HUES48 (cell line): ENCODE data around the gene OSBPL2.

Experiments used
- H3K27ac ChIP-seq: one replicate; pipeline ENCODE4 v1.7.0; 2013; ENCODE audit warnings: low read depth, low read length, inconsistent platforms
- H3K27me3 ChIP-seq: 2 replicates; pipeline ENCODE4 v1.6.1; 2013; ENCODE audit warnings: mild to moderate bottlenecking, low read length; ENCODE audit not compliant: control insufficient read depth, insufficient read depth
- H3K36me3 ChIP-seq: 2 replicates; pipeline ENCODE4 v1.6.1; 2013; ENCODE audit warnings: low read length; ENCODE audit not compliant: control insufficient read depth, insufficient read depth
- H3K4me1 ChIP-seq: 2 replicates; pipeline ENCODE4 v1.6.1; 2013; ENCODE audit warnings: mild to moderate bottlenecking, low read length; ENCODE audit not compliant: control insufficient read depth, insufficient read depth
- H3K4me3 ChIP-seq: 2 replicates; pipeline ENCODE4 v1.5.1; 2013; ENCODE audit warnings: mild to moderate bottlenecking, low read depth, low read length
- H3K9ac ChIP-seq: 2 replicates; pipeline ENCODE4 v1.6.1; 2013; ENCODE audit warnings: mild to moderate bottlenecking, low read depth, low read length, moderate library complexity
- H3K9me3 ChIP-seq: 2 replicates; pipeline ENCODE4 v1.6.1; 2013; ENCODE audit warnings: low read length; ENCODE audit not compliant: control insufficient read depth, insufficient read depth

The OSBPL2 gene

GRCh38 chr20:62224113-62224855, 14.0 kb upstream of the OSBPL2 start:
- Histone ChIP-seq H3K9ac (no peak overlapping the region), H3K4me1 (peaks cover 11% of the 10 kb centered on the region; the same call in 1 of the 2 replicates)

GRCh38 chr20:62225026-62225425, 13.3 kb upstream of the OSBPL2 start:
- Histone ChIP-seq H3K27me3 (peaks cover 30% of the 10 kb centered on the region), H3K9ac (no peak overlapping the region), H3K9me3 (no peaks in the 10 kb centered on the region), H3K4me3 (no peak overlapping the region), H3K4me1 (peaks cover 8% of the 10 kb centered on the region; the same call in 1 of the 2 replicates), H3K36me3 (no peaks in the 10 kb centered on the region), H3K27ac (no peak overlapping the region)

More at GRCh38 chr20:62224113-62224855, 14.0 kb upstream of the OSBPL2 start:
- Histone ChIP-seq H3K4me3 (no peak overlapping the region), H3K27me3 (peaks cover 34% of the 10 kb centered on the region), H3K27ac (no peak overlapping the region), H3K36me3 (no peaks in the 10 kb centered on the region), H3K9me3 (no peaks in the 10 kb centered on the region)

GRCh38 chr20:62225820-62226635, 12.3 kb upstream of the OSBPL2 start:
- Histone ChIP-seq H3K27me3 (peaks cover 22% of the 10 kb centered on the region), H3K27ac (no peak overlapping the region), H3K9me3 (no peaks in the 10 kb centered on the region), H3K4me1 (peaks cover 8% of the 10 kb centered on the region; the same call in 1 of the 2 replicates), H3K4me3 (no peak overlapping the region), H3K36me3 (no peaks in the 10 kb centered on the region), H3K9ac (no peak overlapping the region)

GRCh38 chr20:62226707-62227590, 11.4 kb upstream of the OSBPL2 start:
- H3K27me3 ChIP-seq: peaks cover 13% of the 10 kb centered on the region
- no peaks in the 10 kb centered on the region for H3K9me3 ChIP-seq
- no peak overlapping the region for H3K4me3 ChIP-seq
- no peak overlapping the region for H3K9ac ChIP-seq
- peaks cover 5% of the 10 kb centered on the region; the same call in 1 of the 2 replicates for H3K4me1 ChIP-seq
- no peaks in the 10 kb centered on the region for H3K36me3 ChIP-seq
- H3K27ac ChIP-seq: no peak overlapping the region

- Histone ChIP-seq H3K9me3 (no peaks in the 10 kb centered on the region), H3K4me1 (peaks cover 5% of the 10 kb centered on the region; the same call in 1 of the 2 replicates), H3K27ac (no peak overlapping the region), H3K9ac (no peak overlapping the region), H3K27me3 (peaks cover 7% of the 10 kb centered on the region), H3K36me3 (no peaks in the 10 kb centered on the region), H3K4me3 (no peak overlapping the region)
Observed at GRCh38 chr20:62227591-62227976, 10.7 kb upstream of the OSBPL2 start.

GRCh38 chr20:62227977-62228958, 10.1 kb upstream of the OSBPL2 start:
- Histone ChIP-seq H3K36me3 (no peaks in the 10 kb centered on the region), H3K4me3 (no peak overlapping the region), H3K27ac (no peak overlapping the region), H3K27me3 (peaks cover 3% of the 10 kb centered on the region; the same call in 1 of the 2 replicates), H3K9me3 (no peaks in the 10 kb centered on the region), H3K4me1 (peaks cover 5% of the 10 kb centered on the region; the same call in 1 of the 2 replicates), H3K9ac (no peak overlapping the region)

GRCh38 chr20:62228982-62229545, 9.3 kb upstream of the OSBPL2 start:
- no peak overlapping the region for H3K4me3 ChIP-seq
- H3K9me3 ChIP-seq: no peaks in the 10 kb centered on the region
- H3K4me1 ChIP-seq: peaks cover 5% of the 10 kb centered on the region; the same call in 1 of the 2 replicates
- no peaks in the 10 kb centered on the region for H3K36me3 ChIP-seq
- no peak overlapping the region for H3K9ac ChIP-seq
- H3K27ac ChIP-seq: no peak overlapping the region
- H3K27me3 ChIP-seq: no peaks in the 10 kb centered on the region

GRCh38 chr20:62229667-62230066, 8.7 kb upstream of the OSBPL2 start:
- Histone ChIP-seq H3K27me3 (no peaks in the 10 kb centered on the region), H3K9ac (no peak overlapping the region), H3K4me3 (no peak overlapping the region), H3K36me3 (no peaks in the 10 kb centered on the region), H3K9me3 (no peaks in the 10 kb centered on the region), H3K27ac (no peak overlapping the region), H3K4me1 (peaks cover 5% of the 10 kb centered on the region; the same call in 1 of the 2 replicates)

GRCh38 chr20:62230276-62230675, 8.0 kb upstream of the OSBPL2 start:
- Histone ChIP-seq H3K36me3 (no peaks in the 10 kb centered on the region), H3K9me3 (no peaks in the 10 kb centered on the region), H3K4me3 (no peak overlapping the region), H3K9ac (no peak overlapping the region), H3K27ac (no peak overlapping the region), H3K27me3 (no peaks in the 10 kb centered on the region), H3K4me1 (peaks cover 5% of the 10 kb centered on the region; the same call in 1 of the 2 replicates)
